K562 (cell line): Measurements from ENCODE around the gene MYH9. TPM values are rescaled to one million over a fixed set of nuclear protein-coding genes. Genes with fewer than 3 reads are reported as not detected.
A peak's percentile ranks its signal among the peaks of the same experiment; 100 is the strongest.

ENCODE experiments used
- C11orf30 ChIP-seq: fragments of 450-650 bp; IDR thresholded peaks from 2 replicates; pipeline ENCODE4 v1.6.1; 2016; ENCODE audit warnings: low read depth, mild to moderate bottlenecking
- CBFB ChIP-seq: sonication (generic); formaldehyde crosslinking; IDR thresholded peaks from 2 replicates; pipeline ENCODE4 v1.4.0; 2020; ENCODE audit warnings: mild to moderate bottlenecking, missing genetic modification reagents
- CBX3 ChIP-seq, 2 experiments: IDR thresholded peaks; 1 replicate in 1 of 2; 2 replicates in 1 of 2; pipeline ENCODE4 v1.6.1; 2012; ENCODE audit warnings: inconsistent platforms in 2 of 2, low read length in 2 of 2, borderline replicate concordance in 1 of 2, control low read depth in 1 of 2
- CHD1 ChIP-seq: fragments of 200-600 bp; sonication (generic); IDR thresholded peaks from one replicate; pipeline ENCODE4 v1.6.1; 2012; ENCODE audit warnings: mild to moderate bottlenecking, moderate library complexity, low read length, inconsistent platforms
- DACH1 ChIP-seq: fragments of 450-650 bp; IDR thresholded peaks from 2 replicates; pipeline ENCODE4 v1.6.1; 2018; ENCODE audit not compliant: partially characterized antibody
- EP400 ChIP-seq: fragments of 450-650 bp; IDR thresholded peaks from 2 replicates; pipeline ENCODE4 v1.6.1; 2017; ENCODE audit warnings: antibody characterized with exemption, mild to moderate bottlenecking, moderate library complexity
- GATAD2A ChIP-seq: fragments of 450-650 bp; IDR thresholded peaks from 2 replicates; pipeline ENCODE4 v1.6.1; 2017
- HMGN3 ChIP-seq: IDR thresholded peaks from 2 replicates; pipeline ENCODE4 v1.6.1; 2011; ENCODE audit warnings: borderline replicate concordance, low read depth, mild to moderate bottlenecking, mixed read lengths, low read length; ENCODE audit not compliant: insufficient read length; ENCODE audit errors: extremely low read depth
- JUNB ChIP-seq: fragments of 450-650 bp; formaldehyde crosslinking; conservative IDR thresholded peaks from 2 replicates; pipeline ENCODE4 v1.4.0; 2020; ENCODE audit warnings: mild to moderate bottlenecking
- KAT7 ChIP-seq: sonication (generic); formaldehyde crosslinking; IDR thresholded peaks from 2 replicates; pipeline ENCODE4 v1.8.0; 2022; ENCODE audit warnings: missing genetic modification reagents, mild to moderate bottlenecking, borderline replicate concordance
- MCM3 ChIP-seq: fragments of 450-650 bp; IDR thresholded peaks from 2 replicates; pipeline ENCODE4 v1.6.1; 2016
- MEF2D ChIP-seq: conservative IDR thresholded peaks from 2 replicates; pipeline ENCODE4 v1.6.1; 2016; ENCODE audit warnings: low read depth, missing genetic modification characterization, missing compliant biosample characterization
- NCOR1 ChIP-seq: fragments of 450-650 bp; IDR thresholded peaks from 2 replicates; pipeline ENCODE4 v1.6.1; 2016; ENCODE audit warnings: mild to moderate bottlenecking, moderate library complexity
- NEUROD1 ChIP-seq: fragments of 150-350 bp; IDR thresholded peaks from 2 replicates; pipeline ENCODE4 v1.6.1; 2014; ENCODE audit warnings: borderline replicate concordance, low read length, low read depth; ENCODE audit not compliant: partially characterized antibody
- RAD51 ChIP-seq: fragments of 450-650 bp; IDR thresholded peaks from 2 replicates; pipeline ENCODE4 v1.7.1; 2016; ENCODE audit warnings: low read depth, mild to moderate bottlenecking, borderline replicate concordance
- SETDB1 ChIP-seq: IDR thresholded peaks from one replicate; pipeline ENCODE4 v1.6.1; 2012; ENCODE audit warnings: low read length, control low read depth, inconsistent platforms
- SMAD4 ChIP-seq: fragments of 250-450 bp; sonication (Bioruptor Pico); conservative IDR thresholded peaks from 2 replicates; pipeline ENCODE4 v1.8.0; 2021; ENCODE audit warnings: inconsistent platforms, mild to moderate bottlenecking, moderate library complexity
- SMARCB1 ChIP-seq: IDR thresholded peaks from 2 replicates; pipeline ENCODE4 v1.6.1; 2011; ENCODE audit warnings: improper control_type of control experiment, low read depth; ENCODE audit not compliant: insufficient read length
- STAG1 ChIP-seq: sonication (generic); formaldehyde crosslinking; IDR thresholded peaks from 2 replicates; pipeline ENCODE4 v1.5.0; 2020; ENCODE audit warnings: missing genetic modification reagents, borderline replicate concordance
- STAT5B ChIP-seq: fragments of 250-450 bp; sonication (Bioruptor Pico); IDR thresholded peaks from 2 replicates; pipeline ENCODE4 v1.8.0; 2021; ENCODE audit warnings: mild to moderate bottlenecking, inconsistent platforms
- TEAD4 ChIP-seq, 2 experiments: sonication (generic) in 1 of 2; formaldehyde crosslinking in 1 of 2; IDR thresholded peaks; 2 replicates each; pipeline versions ENCODE4 v1.6.1 to v1.8.0; 2012 to 2022; ENCODE audit warnings: borderline replicate concordance in 1 of 2, inconsistent platforms in 1 of 2, low read length in 1 of 2, mild to moderate bottlenecking in 1 of 2, missing genetic modification reagents in 1 of 2
- ZBTB1 ChIP-seq: sonication (generic); formaldehyde crosslinking; IDR thresholded peaks from 2 replicates; pipeline ENCODE4 v1.8.1; 2023; ENCODE audit warnings: missing genetic modification reagents, low read depth, mild to moderate bottlenecking, borderline replicate concordance
- ZNF197 ChIP-seq: fragments of 200-800 bp; sonication (Bioruptor generic); IDR thresholded peaks from 2 replicates; pipeline ENCODE4 v1.6.1; 2016; ENCODE audit warnings: low read depth, missing genetic modification characterization, missing compliant biosample characterization
- ZNF444 ChIP-seq: fragments of 250-450 bp; sonication (Bioruptor Pico); IDR thresholded peaks from 2 replicates; pipeline ENCODE4 v1.4.0; 2020; ENCODE audit warnings: mild to moderate bottlenecking, moderate library complexity
- polyA plus RNA-seq, 8 experiments: library from polyadenylated mRNA; depleted of rRNA in 4 of 8; stranded (reverse) in 5 of 8; unstranded in 3 of 8; fragments of >200 nt; fragmentation: Nextera tagmentation in 2 of 8; fragmentation: Illumina TruSeq in 1 of 8; extraction: Ambion mirVana in 2 of 8; extraction: Trizol in 1 of 8; gene quantifications; 2 replicates each; pipeline versions ENCODE4 v1.2.1 to v1.2.3, GENCODE V29; 2011 to 2014; ENCODE audit warnings: inconsistent platforms in 1 of 8, missing spikeins in 1 of 8
- total RNA-seq, 7 experiments: library from RNA; depleted of rRNA in 6 of 7; stranded (reverse); fragments of >200 nt in 6 of 7; fragmentation: Illumina TruSeq in 2 of 7; extraction: Trizol in 2 of 7; gene quantifications; 2 replicates each; pipeline versions ENCODE4 v1.2.1 to v1.2.3, GENCODE V29; 2011 to 2021; ENCODE audit warnings: low replicate concordance in 1 of 7
- TF ChIP-seq, protein P1 (sequence below), 2 experiments: fragments of 450-650 bp in 1 of 2; sonication (generic) in 1 of 2; formaldehyde crosslinking; conservative IDR thresholded peaks; 2 replicates each; pipeline versions ENCODE4 v1.4.0 to v1.8.1; 2020 to 2022; ENCODE audit warnings: mild to moderate bottlenecking in 1 of 2, missing genetic modification reagents in 1 of 2
- TF ChIP-seq, protein P2 (sequence below): fragments of 450-650 bp; conservative IDR thresholded peaks from 2 replicates; pipeline ENCODE4 v1.6.1; 2016; ENCODE audit warnings: missing genetic modification characterization, low read depth, mild to moderate bottlenecking, missing compliant biosample characterization, moderate library complexity

The MYH9 gene
- total and polyA plus RNA-seq, 9 of the 15 experiments (the other 6 are each of a cell fraction or from before 2014, with no cell fraction given): 0.71 to 111 (median 24.6) TPM

DNA sequence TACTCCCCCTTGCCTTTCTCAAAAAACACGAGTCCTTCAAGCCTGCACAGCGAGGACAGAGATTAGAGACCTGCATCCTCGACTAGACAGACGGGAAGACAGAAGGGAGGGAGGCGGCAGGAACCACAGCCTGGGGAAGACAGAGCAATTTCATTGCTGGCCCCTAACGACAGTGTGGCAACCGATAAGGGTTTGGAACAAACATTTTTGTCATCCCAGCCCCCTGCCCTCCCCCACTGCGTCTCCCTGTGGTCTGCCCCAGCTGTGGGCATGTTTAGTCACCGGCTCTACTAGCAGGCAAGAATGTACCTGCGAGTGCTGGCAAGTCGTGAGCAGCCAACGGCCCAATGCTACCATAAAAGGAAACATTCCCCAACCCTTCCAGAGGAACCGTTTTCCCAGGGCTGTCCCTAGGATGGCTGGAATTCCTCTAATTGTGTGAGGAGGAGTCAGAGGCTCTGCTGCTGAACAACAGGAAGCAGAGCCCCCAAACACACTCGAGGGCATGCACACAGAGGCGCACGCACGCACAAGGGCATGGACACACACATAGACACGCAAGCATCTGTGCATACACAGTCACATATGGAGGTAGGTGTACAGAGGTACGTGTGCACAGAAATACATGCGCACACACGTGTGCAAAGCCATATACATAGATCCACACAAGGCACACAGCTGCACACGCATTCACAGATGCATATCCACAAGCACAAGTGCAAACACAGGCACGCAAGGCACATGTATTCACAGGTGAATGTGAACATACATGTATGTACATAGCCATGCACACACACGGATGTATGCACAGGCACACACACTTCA, 58.3 kb downstream of the MYH9 start (continued):
- no peak for TF ChIP-seq HMGN3
- TF ChIP-seq ZNF444 (CRISPR knock-in tag): no peak
- no peak for TF ChIP-seq KAT7
- TF ChIP-seq NCOR1: peak; percentile 69
- peak; percentile 20 for TF ChIP-seq CHD1
- no peak for TF ChIP-seq ZNF197 (CRISPR knock-in tag)
- TF ChIP-seq SMARCB1: no peak
- TF ChIP-seq C11orf30: no peak
- TF ChIP-seq JUNB (CRISPR knock-in tag): no peak
- TF ChIP-seq MCM3: no peak
- TF ChIP-seq ZBTB1 (CRISPR knock-in tag): no peak
- no peak for TF ChIP-seq STAT5B (CRISPR knock-in tag)
- TF ChIP-seq NEUROD1: no peak
- TF ChIP-seq, protein P1, sequence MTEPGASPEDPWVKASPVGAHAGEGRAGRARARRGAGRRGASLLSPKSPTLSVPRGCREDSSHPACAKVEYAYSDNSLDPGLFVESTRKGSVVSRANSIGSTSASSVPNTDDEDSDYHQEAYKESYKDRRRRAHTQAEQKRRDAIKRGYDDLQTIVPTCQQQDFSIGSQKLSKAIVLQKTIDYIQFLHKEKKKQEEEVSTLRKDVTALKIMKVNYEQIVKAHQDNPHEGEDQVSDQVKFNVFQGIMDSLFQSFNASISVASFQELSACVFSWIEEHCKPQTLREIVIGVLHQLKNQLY (CRISPR knock-in tag; conservative IDR thresholded peaks at IDR 0.05): no peak
- 0 out of 2 replicates have a peak, but pooled peaks have one; percentile 11 for TF ChIP-seq EP400
- TF ChIP-seq DACH1: peak; percentile 14
- no peak for TF ChIP-seq MEF2D (tag)
- TF ChIP-seq CBFB (CRISPR knock-in tag): no peak
- no peak for TF ChIP-seq CBX3 (IDR thresholded peaks at IDR 0.05; ENCODE audit: borderline replicate concordance in 1 of 2, low read length in 2 of 2)
- TF ChIP-seq, protein P2, sequence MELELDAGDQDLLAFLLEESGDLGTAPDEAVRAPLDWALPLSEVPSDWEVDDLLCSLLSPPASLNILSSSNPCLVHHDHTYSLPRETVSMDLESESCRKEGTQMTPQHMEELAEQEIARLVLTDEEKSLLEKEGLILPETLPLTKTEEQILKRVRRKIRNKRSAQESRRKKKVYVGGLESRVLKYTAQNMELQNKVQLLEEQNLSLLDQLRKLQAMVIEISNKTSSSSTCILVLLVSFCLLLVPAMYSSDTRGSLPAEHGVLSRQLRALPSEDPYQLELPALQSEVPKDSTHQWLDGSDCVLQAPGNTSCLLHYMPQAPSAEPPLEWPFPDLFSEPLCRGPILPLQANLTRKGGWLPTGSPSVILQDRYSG (tag): no peak
- TF ChIP-seq SETDB1: no peak
- peak; percentile 52; the same call in 1 of the 2 replicates for TF ChIP-seq TEAD4 (IDR thresholded peaks at IDR 0.05; ENCODE audit: low read length)
- no peak for TF ChIP-seq TEAD4 (CRISPR knock-in tag; IDR thresholded peaks at IDR 0.05; ENCODE audit: borderline replicate concordance)
- no peak for TF ChIP-seq RAD51
- no peak for TF ChIP-seq STAG1 (CRISPR knock-in tag)
- TF ChIP-seq GATAD2A: 0 out of 2 replicates have a peak, but pooled peaks have one; percentile 11
- TF ChIP-seq SMAD4 (CRISPR knock-in tag): peak; percentile 87
